ENCODE measurements around the gene MTHFD1L. TPM values are rescaled to one million over a fixed set of nuclear protein-coding genes. Genes with fewer than 3 reads are reported as not detected.
"Not testable (repeated sequence)": the region's sequence is repeated elsewhere in the genome, so short reads cannot be mapped to it uniquely, and the experiment has no call there.

The MTHFD1L gene
- total RNA-seq, 4 donors from 2014 or later = 0.35 to 1.6 (median 0.59) TPM; not detected in 1

DNA sequence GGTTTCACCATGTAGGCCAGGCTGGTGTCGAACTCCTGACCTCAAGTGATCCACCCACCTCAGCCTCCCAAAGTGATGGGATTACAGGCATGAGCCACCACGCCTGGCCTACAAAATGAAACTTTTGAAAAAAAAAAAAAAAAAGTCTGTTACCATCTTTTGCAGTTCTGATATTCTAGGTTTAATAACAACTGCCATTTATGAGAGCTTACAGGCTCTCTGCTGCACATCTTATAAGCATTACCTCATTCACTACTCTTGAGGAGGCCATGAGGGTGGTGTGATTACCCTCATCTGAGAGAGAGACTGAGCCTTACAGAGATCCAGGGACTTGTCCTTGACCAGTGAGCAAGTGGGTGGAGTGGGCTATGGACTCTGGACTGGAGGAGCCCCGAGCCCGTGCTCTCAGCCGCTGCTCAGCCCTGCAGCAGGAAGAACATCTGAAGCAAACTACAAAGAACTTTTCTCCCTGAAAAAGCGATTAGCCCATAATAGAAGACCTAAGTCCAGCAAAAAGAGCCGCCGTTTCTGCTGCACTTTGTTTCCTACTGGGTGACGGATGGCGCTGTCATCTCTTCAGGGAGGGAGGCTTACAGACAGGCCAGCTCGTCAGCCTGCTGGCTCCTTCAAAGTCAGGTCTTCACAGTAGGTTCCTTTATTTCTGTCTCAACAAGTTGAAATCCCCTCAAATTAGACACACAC, 254.5 kb downstream of the MTHFD1L start:
- H3K9me3 ChIP-seq = no peaks in the 10 kb centered on the region
- intact Hi-C loops (cut with DNase I; ENCODE audit: low total_unique reads) (no loop called here), in situ Hi-C loops (cut with MboI; ENCODE audit: low sequenced_read_pairs in 4 of 4) (no loop called here)
- no peaks in the 10 kb centered on the region for H3K36me3 ChIP-seq
- no peaks in the 10 kb centered on the region for H3K4me1 ChIP-seq
- no peak overlapping the region for H3K4me3 ChIP-seq
- DNase-seq (no peak), ATAC-seq (no peak)
- no peak overlapping the region for H3K27ac ChIP-seq
- no peak for TF ChIP-seq POLR2A (IDR thresholded peaks at IDR 0.05)
- H3K27me3 ChIP-seq = no peaks in the 10 kb centered on the region

GRCh38 chr6:151121900-151122299, 256.4 kb downstream of the MTHFD1L start:
- H3K27ac ChIP-seq = no peak overlapping the region
- DNase-seq (peak; percentile 6 to 45), ATAC-seq (peak; percentile 30 to 36)
- H3K4me3 ChIP-seq = no peak overlapping the region
- in situ Hi-C loops (cut with MboI; ENCODE audit: low sequenced_read_pairs in 4 of 4) = no loop called here
- H3K4me1 ChIP-seq = no peaks in the 10 kb centered on the region
- intact Hi-C loops (cut with DNase I; ENCODE audit: low total_unique reads) = no loop called here
- H3K9me3 ChIP-seq = no peaks in the 10 kb centered on the region
- H3K36me3 ChIP-seq = no peaks in the 10 kb centered on the region
- H3K27me3 ChIP-seq = no peaks in the 10 kb centered on the region
- TF ChIP-seq POLR2A (IDR thresholded peaks at IDR 0.05) (no peak), CTCF (IDR thresholded peaks at IDR 0.05 in 4 of 5, conservative IDR thresholded peaks at IDR 0.05 in 1 of 5) (no peak)

DNA sequence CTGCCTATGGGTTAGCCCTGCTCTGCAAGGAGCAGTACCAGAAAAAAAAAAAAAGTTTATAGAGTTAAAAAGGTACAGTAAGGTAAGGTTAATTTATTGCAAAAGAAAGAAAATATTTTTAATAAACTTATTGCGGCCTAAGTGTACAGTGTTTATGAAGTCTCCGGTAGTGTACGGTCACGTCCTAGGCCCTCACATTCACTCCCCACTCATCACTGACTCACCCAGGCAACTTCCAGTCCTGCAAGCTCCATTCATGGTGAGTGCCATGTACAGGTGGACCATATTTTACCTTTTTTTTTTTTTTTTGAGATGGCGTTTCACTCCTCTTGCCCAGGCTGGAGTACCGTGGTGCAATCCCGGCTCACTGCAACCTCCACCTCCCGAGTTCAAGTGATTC, 258.1 kb downstream of the MTHFD1L start:
- ATAC-seq; in situ Hi-C loops (cut with MboI; ENCODE audit: low sequenced_read_pairs in 4 of 4); H3K4me3 ChIP-seq; intact Hi-C loops (cut with DNase I; ENCODE audit: low total_unique reads); DNase-seq; H3K9me3 ChIP-seq; H3K27me3 ChIP-seq; H3K27ac ChIP-seq; H3K36me3 ChIP-seq; H3K4me1 ChIP-seq: not testable (repeated sequence)

DNA sequence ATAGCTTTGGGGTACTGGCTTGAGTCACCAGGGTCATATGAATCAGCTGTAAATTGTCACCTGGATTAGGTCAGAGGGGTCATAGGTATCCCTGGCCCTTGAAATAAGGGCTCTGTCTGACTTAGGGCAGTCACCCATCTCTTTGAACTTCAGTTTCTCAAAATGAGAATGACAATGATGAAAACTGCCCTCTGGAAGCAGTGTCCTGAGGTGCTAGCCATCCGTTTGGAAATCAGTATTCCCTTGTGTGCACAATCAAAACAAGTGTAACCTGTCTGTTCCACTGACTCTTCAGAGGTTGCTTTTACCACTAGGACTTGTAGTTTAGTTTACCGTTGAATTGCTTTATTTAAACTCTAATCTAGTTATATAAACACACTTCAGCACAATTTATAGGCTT, 259.7 kb downstream of the MTHFD1L start:
- in situ Hi-C loops (cut with MboI; ENCODE audit: low sequenced_read_pairs in 4 of 4); H3K4me1 ChIP-seq; H3K4me3 ChIP-seq; H3K27ac ChIP-seq; H3K27me3 ChIP-seq; H3K9me3 ChIP-seq; DNase-seq; intact Hi-C loops (cut with DNase I; ENCODE audit: low total_unique reads); ATAC-seq; H3K36me3 ChIP-seq: not testable (repeated sequence)

DNA sequence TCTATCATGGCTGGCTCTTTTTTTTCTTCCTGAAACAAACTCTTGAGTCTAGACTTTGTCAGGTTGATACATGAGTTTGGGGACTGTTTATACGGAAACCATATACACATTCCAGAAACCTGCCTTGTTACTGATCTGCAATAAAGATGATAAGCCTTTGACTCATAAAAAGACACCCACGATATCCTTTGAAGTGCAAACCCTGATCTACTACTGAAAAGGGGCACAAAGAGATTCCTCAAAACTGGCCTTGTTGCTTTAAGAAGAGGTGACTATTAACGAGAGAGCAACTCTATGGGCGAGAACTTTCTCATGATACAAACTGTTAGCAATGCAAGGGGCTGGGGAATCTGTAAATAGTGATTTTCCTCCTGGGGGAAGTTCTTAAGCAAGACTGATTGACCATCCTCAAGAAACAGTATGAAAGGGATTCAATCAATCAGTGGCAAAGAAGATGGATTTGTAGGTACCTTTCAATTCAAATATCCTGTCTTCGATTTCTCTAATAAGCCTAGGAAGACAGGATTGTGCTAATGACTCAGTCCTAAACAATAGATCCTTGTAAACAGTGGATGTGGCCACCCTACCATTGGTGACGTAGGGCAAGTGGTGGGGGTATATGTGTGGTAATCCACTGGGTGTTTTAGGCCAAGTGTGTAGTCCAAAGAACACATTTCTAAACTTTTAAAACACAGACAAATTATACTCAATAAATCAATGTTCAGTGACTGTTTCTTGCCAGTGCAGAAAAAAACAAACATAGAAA, 260.3 kb downstream of the MTHFD1L start:
- H3K27me3 ChIP-seq; DNase-seq; H3K36me3 ChIP-seq; intact Hi-C loops (cut with DNase I; ENCODE audit: low total_unique reads); in situ Hi-C loops (cut with MboI; ENCODE audit: low sequenced_read_pairs in 4 of 4); H3K4me3 ChIP-seq; H3K27ac ChIP-seq; H3K4me1 ChIP-seq; H3K9me3 ChIP-seq; ATAC-seq: not testable (repeated sequence)

DNA sequence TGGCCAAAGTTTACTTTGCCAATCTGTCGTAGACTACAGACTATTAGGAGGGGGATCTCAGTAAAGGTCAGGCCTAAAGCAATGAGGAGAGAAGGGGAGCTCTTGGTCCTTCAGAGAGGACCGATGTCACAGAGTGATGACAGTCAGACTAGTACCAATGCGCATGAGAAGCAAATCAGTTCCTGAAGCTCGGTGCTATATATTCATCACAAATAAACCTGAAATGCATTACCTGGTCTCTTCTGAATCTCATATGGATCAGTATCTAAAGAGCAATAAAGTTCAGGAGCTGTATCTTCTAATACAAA, 260.9 kb downstream of the MTHFD1L start:
- ATAC-seq; H3K27ac ChIP-seq; H3K4me1 ChIP-seq; H3K36me3 ChIP-seq; DNase-seq; intact Hi-C loops (cut with DNase I; ENCODE audit: low total_unique reads); H3K4me3 ChIP-seq; in situ Hi-C loops (cut with MboI; ENCODE audit: low sequenced_read_pairs in 4 of 4); H3K9me3 ChIP-seq; H3K27me3 ChIP-seq: not testable (repeated sequence)

GRCh38 chr6:151127133-151127798, 261.8 kb downstream of the MTHFD1L start:
- in situ Hi-C loops (cut with MboI; ENCODE audit: low sequenced_read_pairs in 4 of 4); ATAC-seq; intact Hi-C loops (cut with DNase I; ENCODE audit: low total_unique reads): not testable (repeated sequence)

More at GRCh38 chr6:151127133-151127798, 261.8 kb downstream of the MTHFD1L start:
- H3K27me3 ChIP-seq, H3K4me3 ChIP-seq, H3K9me3 ChIP-seq, DNase-seq, H3K36me3 ChIP-seq, H3K27ac ChIP-seq, H3K4me1 ChIP-seq: not testable (repeated sequence)
